ENCODE results near the gene SGCD.

DNA sequence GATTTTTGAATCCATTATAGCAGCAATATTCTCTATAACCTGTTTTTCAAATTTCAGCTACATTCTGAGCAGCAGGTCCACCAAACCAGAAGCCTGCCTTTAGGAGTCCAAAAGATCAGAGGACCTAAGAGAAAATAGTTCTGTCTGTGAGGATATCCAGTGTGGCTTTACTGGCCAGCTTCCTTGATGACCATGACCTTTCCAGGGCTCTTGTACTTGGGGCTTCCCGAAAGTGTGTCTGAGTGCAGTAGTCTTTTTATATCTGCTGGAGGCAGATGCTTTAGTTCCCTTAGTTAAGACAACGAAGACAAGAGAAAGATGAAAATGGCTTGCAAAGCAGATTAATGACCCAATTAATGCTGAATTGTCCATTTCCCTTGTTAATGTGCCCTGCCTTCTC, 72.4 kb downstream of the SGCD start:
- TF ChIP-seq, protein P1, sequence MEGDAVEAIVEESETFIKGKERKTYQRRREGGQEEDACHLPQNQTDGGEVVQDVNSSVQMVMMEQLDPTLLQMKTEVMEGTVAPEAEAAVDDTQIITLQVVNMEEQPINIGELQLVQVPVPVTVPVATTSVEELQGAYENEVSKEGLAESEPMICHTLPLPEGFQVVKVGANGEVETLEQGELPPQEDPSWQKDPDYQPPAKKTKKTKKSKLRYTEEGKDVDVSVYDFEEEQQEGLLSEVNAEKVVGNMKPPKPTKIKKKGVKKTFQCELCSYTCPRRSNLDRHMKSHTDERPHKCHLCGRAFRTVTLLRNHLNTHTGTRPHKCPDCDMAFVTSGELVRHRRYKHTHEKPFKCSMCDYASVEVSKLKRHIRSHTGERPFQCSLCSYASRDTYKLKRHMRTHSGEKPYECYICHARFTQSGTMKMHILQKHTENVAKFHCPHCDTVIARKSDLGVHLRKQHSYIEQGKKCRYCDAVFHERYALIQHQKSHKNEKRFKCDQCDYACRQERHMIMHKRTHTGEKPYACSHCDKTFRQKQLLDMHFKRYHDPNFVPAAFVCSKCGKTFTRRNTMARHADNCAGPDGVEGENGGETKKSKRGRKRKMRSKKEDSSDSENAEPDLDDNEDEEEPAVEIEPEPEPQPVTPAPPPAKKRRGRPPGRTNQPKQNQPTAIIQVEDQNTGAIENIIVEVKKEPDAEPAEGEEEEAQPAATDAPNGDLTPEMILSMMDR (IDR thresholded peaks at IDR 0.05): no peak
- TF ChIP-seq POLR2A (IDR thresholded peaks at IDR 0.05) (no peak), EP300 (IDR thresholded peaks at IDR 0.05) (no peak)
